ENCODE results near the gene GJA3.

GJA3 gene

DNA sequence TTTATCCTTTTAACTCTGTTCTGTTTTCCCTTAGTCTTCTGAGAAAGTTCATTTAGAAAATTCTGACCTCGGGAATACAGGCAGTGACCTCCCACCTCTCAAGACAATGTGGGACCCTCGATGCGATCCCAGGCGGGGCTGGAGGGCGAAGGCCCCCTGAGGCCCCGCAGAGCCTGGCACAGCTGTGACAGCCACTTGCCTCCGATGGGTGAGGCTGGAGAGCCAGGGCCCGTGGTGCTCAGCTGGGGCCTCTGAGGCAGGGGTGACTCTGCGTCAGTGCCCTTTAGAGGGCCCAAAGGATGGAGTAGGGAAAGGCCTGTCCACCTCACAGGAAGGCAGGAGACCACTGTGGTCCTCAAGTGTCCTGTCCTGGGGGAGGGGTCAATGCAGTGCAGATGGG lies 10.3 kb downstream of the GJA3 start:
- H3K4me3 ChIP-seq (ENCODE audit: low read depth, low read length, poor library complexity, severe bottlenecking) = no peak overlapping the region

DNA sequence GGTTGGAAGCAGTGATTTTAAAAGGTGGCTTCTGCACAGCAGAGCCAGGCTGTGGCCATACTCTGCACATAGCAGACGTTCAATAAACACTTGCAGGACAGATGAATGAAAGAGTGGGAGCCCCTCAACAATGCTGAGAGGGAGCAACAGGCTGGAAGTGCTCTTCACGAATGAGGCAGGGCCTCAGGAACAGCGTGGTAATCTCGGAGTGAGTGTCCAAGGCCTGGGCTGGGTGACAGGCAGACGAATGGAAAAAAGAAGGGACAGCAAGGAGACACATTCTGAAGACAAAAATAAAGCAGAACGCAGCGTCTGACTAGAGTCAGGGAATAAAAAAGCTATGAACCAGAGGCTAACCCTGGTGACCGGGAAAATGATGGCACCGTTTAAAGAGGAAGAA lies 11.1 kb downstream of the GJA3 start:
- no peaks in the 10 kb centered on the region; the same call in 1 of the 2 replicates for H3F3A ChIP-seq (ENCODE audit: insufficient read depth, low read length)
- H3K4me2 ChIP-seq (ENCODE audit: low read length) = no peak overlapping the region
- TF ChIP-seq CTCF (IDR thresholded peaks at IDR 0.05; ENCODE audit: low read length) = no peak
- no peak for TF ChIP-seq EZH2 (IDR thresholded peaks at IDR 0.05; ENCODE audit: borderline replicate concordance, low read length)
- no peaks in the 10 kb centered on the region for H3K9me2 ChIP-seq (ENCODE audit: low read depth, low read length)
- no peaks in the 10 kb centered on the region for H3K4me1 ChIP-seq (ENCODE audit: insufficient read depth, low read length, severe bottlenecking)
- H4K20me1 ChIP-seq (ENCODE audit: insufficient read depth, low read length) = no peaks in the 10 kb centered on the region
- peaks cover 13% of the 10 kb centered on the region; the same call in 1 of the 2 replicates for H3K27me3 ChIP-seq (ENCODE audit: insufficient read depth, low read length)
- no peaks in the 10 kb centered on the region for H3K36me3 ChIP-seq (ENCODE audit: insufficient read depth, low read length)
- no peak overlapping the region for H2AFZ ChIP-seq (ENCODE audit: low read length)
- no peaks in the 10 kb centered on the region for H3K79me2 ChIP-seq (ENCODE audit: insufficient read depth, low read length)
- H3K4me3 ChIP-seq (ENCODE audit: low read depth, low read length, poor library complexity, severe bottlenecking) = no peak overlapping the region
- H3K9me3 ChIP-seq (ENCODE audit: low read length) = no peaks in the 10 kb centered on the region
- H3K27ac ChIP-seq (ENCODE audit: low read depth, low read length, poor library complexity, severe bottlenecking) = no peak overlapping the region
- no peak overlapping the region for H3K9ac ChIP-seq (ENCODE audit: low read length)

More for the DNA sequence above, 10.3 kb downstream of the GJA3 start:
- Histone ChIP-seq H3K9me3 (ENCODE audit: low read length) (no peaks in the 10 kb centered on the region), H3F3A (ENCODE audit: insufficient read depth, low read length) (no peaks in the 10 kb centered on the region; the same call in 1 of the 2 replicates), H2AFZ (ENCODE audit: low read length) (no peak overlapping the region), H3K27ac (ENCODE audit: low read depth, low read length, poor library complexity, severe bottlenecking) (no peak overlapping the region), H3K4me1 (ENCODE audit: insufficient read depth, low read length, severe bottlenecking) (no peaks in the 10 kb centered on the region), H3K4me2 (ENCODE audit: low read length) (no peak overlapping the region), H3K79me2 (ENCODE audit: insufficient read depth, low read length) (no peaks in the 10 kb centered on the region), H3K9ac (ENCODE audit: low read length) (no peak overlapping the region), H3K36me3 (ENCODE audit: insufficient read depth, low read length) (no peaks in the 10 kb centered on the region), H4K20me1 (ENCODE audit: insufficient read depth, low read length) (no peaks in the 10 kb centered on the region), H3K9me2 (ENCODE audit: low read depth, low read length) (no peaks in the 10 kb centered on the region), H3K27me3 (ENCODE audit: insufficient read depth, low read length) (peaks cover 13% of the 10 kb centered on the region; the same call in 1 of the 2 replicates)
- TF ChIP-seq EZH2 (IDR thresholded peaks at IDR 0.05; ENCODE audit: borderline replicate concordance, low read length) (no peak), CTCF (IDR thresholded peaks at IDR 0.05; ENCODE audit: low read length) (no peak)

DNA sequence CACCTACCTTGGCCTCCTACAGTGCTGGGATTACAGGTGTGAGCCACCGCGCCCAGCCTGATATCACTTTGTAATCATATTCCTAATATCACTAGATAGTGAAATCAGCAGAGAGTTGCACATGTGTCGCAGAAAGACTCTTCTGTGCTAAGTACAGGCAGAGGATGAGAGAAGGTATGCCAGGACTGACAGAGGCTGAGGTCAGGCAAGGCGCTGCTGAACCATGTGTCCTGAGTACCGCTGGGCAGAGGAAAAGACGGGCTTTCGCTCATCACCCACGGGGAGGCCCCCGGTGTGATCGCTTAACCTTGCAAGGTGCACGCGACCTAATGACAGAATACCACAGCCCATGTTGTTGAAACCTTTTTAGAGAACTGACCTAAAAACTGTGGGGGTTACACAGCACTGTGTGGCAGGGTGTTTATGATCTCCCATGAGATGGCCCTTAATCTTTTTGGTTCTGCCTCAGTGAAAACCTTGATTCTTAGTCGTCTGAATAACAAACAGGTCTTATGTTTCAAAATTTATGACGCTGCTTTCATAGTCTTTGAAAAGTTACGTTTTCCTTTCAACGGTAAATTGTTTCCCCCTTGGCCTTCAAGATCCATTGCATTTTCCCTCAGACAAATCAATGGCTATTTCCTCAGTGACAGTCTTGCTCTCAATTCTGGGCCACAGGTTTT lies 12.2 kb downstream of the GJA3 start:
- H3K27me3 ChIP-seq (ENCODE audit: insufficient read depth, low read length) = peaks cover 13% of the 10 kb centered on the region; the same call in 1 of the 2 replicates

More for the DNA sequence above, 12.2 kb downstream of the GJA3 start:
- no peak overlapping the region for H3K27ac ChIP-seq (ENCODE audit: low read depth, low read length, poor library complexity, severe bottlenecking)
- TF ChIP-seq CTCF (IDR thresholded peaks at IDR 0.05; ENCODE audit: low read length) (no peak), EZH2 (IDR thresholded peaks at IDR 0.05; ENCODE audit: borderline replicate concordance, low read length) (no peak)
- no peaks in the 10 kb centered on the region for H3F3A ChIP-seq (ENCODE audit: insufficient read depth, low read length)
- no peaks in the 10 kb centered on the region for H3K79me2 ChIP-seq (ENCODE audit: insufficient read depth, low read length)
- H3K36me3 ChIP-seq (ENCODE audit: insufficient read depth, low read length) = no peaks in the 10 kb centered on the region
- H2AFZ ChIP-seq (ENCODE audit: low read length) = no peak overlapping the region
- H3K4me1 ChIP-seq (ENCODE audit: insufficient read depth, low read length, severe bottlenecking) = no peaks in the 10 kb centered on the region
- no peak overlapping the region for H3K4me3 ChIP-seq (ENCODE audit: low read depth, low read length, poor library complexity, severe bottlenecking)
- no peak overlapping the region for H3K9ac ChIP-seq (ENCODE audit: low read length)
- no peaks in the 10 kb centered on the region for H4K20me1 ChIP-seq (ENCODE audit: insufficient read depth, low read length)
- no peak overlapping the region for H3K4me2 ChIP-seq (ENCODE audit: low read length)
- no peaks in the 10 kb centered on the region for H3K9me2 ChIP-seq (ENCODE audit: low read depth, low read length)
- no peaks in the 10 kb centered on the region for H3K9me3 ChIP-seq (ENCODE audit: low read length)

Measured in OCI-LY1 (cell line).